ENCODE results near the gene MPPED2. TPM values are rescaled to one million over a fixed set of nuclear protein-coding genes. Genes with fewer than 3 reads are reported as not detected.

The MPPED2 gene
- total RNA-seq, 1 experiment from 2014 or later = 4.7 TPM

- H3K14ac ChIP-seq (ENCODE audit: insufficient read depth, low read length) = no peak overlapping the region
- no peak overlapping the region for H2AK5ac ChIP-seq (ENCODE audit: insufficient read length, low read length)
- H3K9ac ChIP-seq (ENCODE audit: extremely low read depth, insufficient read length, low read length) = no peak overlapping the region
- H4K20me1 ChIP-seq (ENCODE audit: control insufficient read depth, insufficient read depth, insufficient read length) = no peaks in the 10 kb centered on the region
- no peaks in the 10 kb centered on the region for H3K9me3 ChIP-seq (ENCODE audit: control insufficient read depth, low read depth, low read length)
- no peak overlapping the region for H2AFZ ChIP-seq (ENCODE audit: low read length)
- H3K4me2 ChIP-seq (ENCODE audit: insufficient read depth, insufficient read length, low read length) = no peak overlapping the region
- Mint-ChIP-seq H3K4me1 (peaks cover 15% of the 10 kb centered on the region in 2 experiments), H3K4me3 (no peak overlapping the region), H3K27me3 (ENCODE audit: low read depth) (peaks cover 42% of the 10 kb centered on the region), H3K36me3 (ENCODE audit: insufficient read depth in 1 of 3, low read depth in 3 of 3) (no peaks in the 10 kb centered on the region; a peak in 1 of 7 replicates), H3K9me3 (no peaks in the 10 kb centered on the region; a peak in 1 of 5 replicates), H3K27ac (no peak overlapping the region)
- no peak overlapping the region for H2BK15ac ChIP-seq (ENCODE audit: low read depth, low read length)
- no peak overlapping the region for H3K4ac ChIP-seq (ENCODE audit: low read depth, low read length)
- no peak overlapping the region for H3K27ac ChIP-seq (ENCODE audit: insufficient read length, low read depth, low read length)
- no peak overlapping the region for H2BK5ac ChIP-seq (ENCODE audit: insufficient read length, low read length)
- DNase-seq = no peak
- no peaks in the 10 kb centered on the region for H3K79me2 ChIP-seq (ENCODE audit: insufficient read depth, low read length)
- H3K27me3 ChIP-seq (ENCODE audit: insufficient read depth, low read length) = no peaks in the 10 kb centered on the region
- H2BK120ac ChIP-seq (ENCODE audit: low read depth, low read length, poor library complexity, severe bottlenecking) = no peak overlapping the region
- no peak for TF ChIP-seq CTCF (conservative IDR thresholded peaks at IDR 0.05)
- H3K18ac ChIP-seq (ENCODE audit: insufficient read length, low read depth, low read length) = no peak overlapping the region
- no CpG with 5 or more reads among the region's 7 CpGs for WGBS (ENCODE audit: extremely low coverage, insufficient read length, low lambda C conversion rate)
- no peaks in the 10 kb centered on the region for H3K4me1 ChIP-seq (ENCODE audit: insufficient read depth, low read length)
- no peak overlapping the region for H2BK20ac ChIP-seq (ENCODE audit: low read depth, low read length, poor library complexity, severe bottlenecking)
- no peak overlapping the region for H3T11ph ChIP-seq (ENCODE audit: low read length)
- H3K56ac ChIP-seq (ENCODE audit: insufficient read length, low read depth, low read length) = no peak overlapping the region
- no peak overlapping the region for H4K91ac ChIP-seq (ENCODE audit: insufficient read length, low read depth, low read length)
- H4K5ac ChIP-seq (ENCODE audit: insufficient read length, low read depth, low read length) = no peak overlapping the region
- no peak overlapping the region for H4K8ac ChIP-seq (replicated peaks; ENCODE audit: insufficient read length, low read depth, low read length)
- no peaks in the 10 kb centered on the region for H3K79me1 ChIP-seq (ENCODE audit: insufficient read depth, low read depth, low read length, poor library complexity, severe bottlenecking)
- no peak overlapping the region for H3K23ac ChIP-seq (ENCODE audit: insufficient read length, low read depth, low read length)
- H3K23me2 ChIP-seq (ENCODE audit: insufficient read length, low read depth, low read length, poor library complexity, severe bottlenecking) = no peaks in the 10 kb centered on the region
- no peak overlapping the region for H2BK12ac ChIP-seq (ENCODE audit: insufficient read length, low read depth, low read length)
Observed at GRCh38 chr11:30411383-30411782, 174.8 kb downstream of the MPPED2 start.

All from H9 (cell line).